HFF-Myc (cell line): ENCODE results near the gene ILRUN.
A peak's percentile ranks its signal among the peaks of the same experiment; 100 is the strongest.
"Not testable (repeated sequence)": the region's sequence is repeated elsewhere in the genome, so short reads cannot be mapped to it uniquely, and the experiment has no call there.

Source experiments
- DNase-seq: peaks from one replicate; pipeline ENCODE4 v3.0.0-alpha.2; 2011; ENCODE audit warnings: low read depth; ENCODE audit errors: extremely low read depth
- H3K4me3 ChIP-seq: replicated peaks from 2 replicates; pipeline ENCODE4 v1.5.1; 2011; ENCODE audit warnings: low read depth, mild to moderate bottlenecking, control low read depth, low read length
- TF ChIP-seq, protein P1 (sequence below): IDR thresholded peaks from 2 replicates; pipeline ENCODE4 v1.5.1; 2012; ENCODE audit warnings: mild to moderate bottlenecking, low read depth, low read length, control low read depth; ENCODE audit errors: missing control alignments

The ILRUN gene

DNA sequence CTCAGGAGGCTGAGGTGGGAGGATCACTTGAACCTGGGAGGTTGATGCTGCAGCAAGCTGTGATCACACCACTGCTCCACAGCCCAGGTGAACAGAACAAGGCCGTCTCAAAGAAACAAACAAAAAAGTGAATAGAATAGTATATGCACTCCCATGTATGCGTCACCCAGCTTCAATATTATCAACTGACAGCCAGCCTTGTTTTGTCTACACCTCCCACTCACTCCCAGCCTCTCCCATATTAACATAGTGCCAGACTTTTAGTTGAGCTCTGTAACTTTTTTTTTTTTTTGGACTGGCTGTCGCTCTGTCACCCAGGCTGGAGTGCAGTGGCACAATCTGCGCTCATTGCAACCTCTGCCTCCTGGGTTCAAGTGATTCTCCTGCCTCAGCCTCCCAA lies 18.1 kb upstream of the ILRUN start:
- H3K4me3 ChIP-seq, result no peak overlapping the region
- no peak for DNase-seq
- TF ChIP-seq, protein P1, sequence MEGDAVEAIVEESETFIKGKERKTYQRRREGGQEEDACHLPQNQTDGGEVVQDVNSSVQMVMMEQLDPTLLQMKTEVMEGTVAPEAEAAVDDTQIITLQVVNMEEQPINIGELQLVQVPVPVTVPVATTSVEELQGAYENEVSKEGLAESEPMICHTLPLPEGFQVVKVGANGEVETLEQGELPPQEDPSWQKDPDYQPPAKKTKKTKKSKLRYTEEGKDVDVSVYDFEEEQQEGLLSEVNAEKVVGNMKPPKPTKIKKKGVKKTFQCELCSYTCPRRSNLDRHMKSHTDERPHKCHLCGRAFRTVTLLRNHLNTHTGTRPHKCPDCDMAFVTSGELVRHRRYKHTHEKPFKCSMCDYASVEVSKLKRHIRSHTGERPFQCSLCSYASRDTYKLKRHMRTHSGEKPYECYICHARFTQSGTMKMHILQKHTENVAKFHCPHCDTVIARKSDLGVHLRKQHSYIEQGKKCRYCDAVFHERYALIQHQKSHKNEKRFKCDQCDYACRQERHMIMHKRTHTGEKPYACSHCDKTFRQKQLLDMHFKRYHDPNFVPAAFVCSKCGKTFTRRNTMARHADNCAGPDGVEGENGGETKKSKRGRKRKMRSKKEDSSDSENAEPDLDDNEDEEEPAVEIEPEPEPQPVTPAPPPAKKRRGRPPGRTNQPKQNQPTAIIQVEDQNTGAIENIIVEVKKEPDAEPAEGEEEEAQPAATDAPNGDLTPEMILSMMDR, result no peak

DNA sequence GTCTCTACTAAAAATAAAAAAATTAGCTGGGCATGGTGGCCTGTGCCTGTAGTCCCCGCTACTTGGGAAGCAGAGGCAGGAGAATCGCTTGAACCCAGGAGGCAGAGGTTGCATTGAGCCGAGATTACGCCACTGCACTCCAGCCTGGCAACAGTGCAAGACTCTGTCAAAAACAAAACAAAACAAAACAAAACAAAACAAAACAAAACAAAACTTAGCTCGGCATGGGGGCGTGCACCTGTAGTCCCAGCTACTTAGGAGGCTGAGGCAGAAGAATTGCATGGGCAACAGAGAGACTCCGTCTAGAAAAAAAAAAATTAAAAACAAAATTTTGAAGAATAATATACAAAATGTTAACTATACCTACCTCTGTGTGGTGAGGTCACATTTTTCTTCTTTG lies 16.3 kb upstream of the ILRUN start:
- DNase-seq, H3K4me3 ChIP-seq: not testable (repeated sequence)

DNA sequence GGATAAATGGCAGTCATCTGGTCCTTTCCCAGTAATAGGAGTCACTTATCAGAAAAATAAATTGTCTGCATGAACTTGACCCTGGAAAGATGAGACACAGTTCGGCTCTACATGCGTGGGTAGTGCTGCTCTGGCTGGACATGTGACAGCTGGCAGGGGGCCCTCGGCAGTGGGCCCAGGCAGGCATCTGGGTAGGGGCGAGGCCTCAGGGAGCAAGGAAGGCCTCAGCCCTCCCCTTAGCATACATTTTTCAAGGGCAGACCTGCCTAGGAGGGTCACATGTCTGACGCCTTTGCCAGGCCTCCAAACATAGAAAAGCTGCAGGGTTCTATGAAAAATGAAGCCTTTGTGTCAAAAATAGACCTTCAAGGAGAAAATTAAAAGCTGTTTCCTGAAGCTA lies 12.8 kb upstream of the ILRUN start:
- H3K4me3 ChIP-seq, result no peak overlapping the region
- TF ChIP-seq, protein P1, result no peak
- DNase-seq, result no peak

DNA sequence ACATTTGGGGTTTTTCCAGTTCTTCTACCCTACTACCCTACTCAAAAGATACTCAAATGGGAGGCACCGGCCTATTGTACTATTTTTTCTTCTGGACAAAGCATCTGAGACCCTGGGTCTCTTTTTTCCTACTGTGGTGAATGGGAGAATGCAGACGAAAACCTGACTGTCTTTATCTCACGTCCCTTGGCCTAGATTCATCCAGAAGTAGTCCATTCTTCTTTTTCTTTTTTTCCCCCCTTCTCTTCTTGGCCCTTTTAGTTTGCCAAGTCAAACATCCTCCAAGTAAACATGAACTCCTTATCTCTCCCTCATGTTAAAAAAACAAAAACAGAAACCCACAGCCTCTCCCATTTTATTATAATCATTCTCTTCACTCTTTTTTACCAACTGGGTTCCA lies 8.7 kb upstream of the ILRUN start:
- no peak for DNase-seq

DNA sequence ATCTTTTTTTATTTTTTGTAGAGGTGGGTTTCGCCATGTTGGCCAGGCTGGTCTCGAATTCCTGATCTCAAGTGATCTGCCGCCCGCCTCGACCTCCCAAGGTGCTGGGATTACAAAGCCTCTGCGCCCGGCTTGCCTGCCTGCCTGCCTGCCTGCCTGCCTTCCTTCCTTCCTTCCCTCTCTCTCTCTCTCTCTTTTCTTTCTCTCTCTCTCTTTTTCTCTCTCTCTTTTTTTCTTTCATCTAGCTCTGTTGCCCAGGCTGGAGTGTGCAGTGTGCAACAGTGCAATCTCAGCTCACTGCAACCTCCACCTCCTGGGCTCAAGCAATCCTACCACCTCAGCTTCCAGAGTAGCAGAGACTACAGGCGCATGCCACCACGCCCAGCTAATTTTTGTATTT lies 4.6 kb upstream of the ILRUN start:
- no peak overlapping the region for H3K4me3 ChIP-seq
- TF ChIP-seq, protein P1, result no peak
- DNase-seq, result no peak

More for the DNA sequence above, 8.7 kb upstream of the ILRUN start:
- H3K4me3 ChIP-seq, result no peak overlapping the region
- TF ChIP-seq, protein P1, result no peak

DNA sequence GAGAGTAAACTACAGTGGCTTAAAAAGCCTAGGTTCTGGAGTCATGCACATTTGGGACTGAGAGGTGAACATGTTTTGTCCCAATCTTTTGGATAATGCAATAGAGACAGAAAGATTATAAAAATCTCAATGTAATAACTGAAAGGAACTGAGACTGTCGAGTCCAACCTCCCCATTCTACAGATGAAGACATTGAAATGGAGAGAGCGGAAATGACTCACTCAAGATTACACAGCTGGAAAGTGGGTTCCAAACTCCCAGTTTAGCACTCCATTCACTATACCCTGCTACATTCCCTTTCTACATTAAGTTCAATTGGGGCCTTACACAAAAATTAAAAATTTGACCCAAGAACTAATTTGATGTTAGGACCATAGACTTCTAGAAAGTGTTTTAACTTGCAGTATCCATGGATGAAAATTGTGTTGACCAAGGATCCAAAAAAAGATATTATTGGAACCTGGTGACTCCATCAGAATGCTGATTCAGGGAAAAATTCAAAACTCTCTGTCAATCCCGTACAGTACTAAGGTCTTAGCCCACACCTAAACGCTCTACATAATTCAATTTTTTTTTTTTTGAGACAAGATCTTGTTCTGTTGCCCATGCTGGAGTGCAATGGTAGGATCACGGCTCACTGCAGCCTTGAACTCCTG lies 1.5 kb upstream of the ILRUN start:
- DNase-seq, result no peak
- TF ChIP-seq, protein P1, result no peak
- H3K4me3 ChIP-seq, result no peak overlapping the region

DNA sequence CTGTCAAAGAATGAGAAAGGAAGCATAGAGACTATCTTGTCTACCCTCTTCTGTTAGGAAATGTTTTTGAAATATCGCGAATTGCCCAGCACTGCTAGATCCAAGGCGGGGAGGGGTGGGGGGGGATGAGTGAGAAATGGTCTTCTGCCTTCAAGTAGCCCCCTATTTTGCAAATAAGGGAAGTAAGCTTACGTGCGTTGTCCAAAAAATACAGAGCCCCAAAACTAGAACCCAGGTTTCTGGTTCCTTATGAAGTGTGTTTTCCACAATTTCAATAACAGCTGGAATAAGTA lies 923 bp upstream of the ILRUN start:
- TF ChIP-seq, protein P1, result no peak
- no peak for DNase-seq
- peak overlapping the region; percentile 93 for H3K4me3 ChIP-seq
